PFSK-1 (cell line): ENCODE data around the gene SH3D21.

Experiments
- FOXP2 ChIP-seq: optimal IDR thresholded peaks from 2 replicates; pipeline ENCODE3; 2011; ENCODE audit warnings: borderline replicate concordance, control low read depth, inconsistent platforms; ENCODE audit not compliant: insufficient read depth; ENCODE audit errors: extremely low read length, extremely low read depth
- POLR2AphosphoS5 ChIP-seq: IDR thresholded peaks from 2 replicates; pipeline ENCODE4 v1.6.1; 2012; ENCODE audit warnings: low read depth, mild to moderate bottlenecking, control low read depth, low read length, moderate library complexity
- SIN3A ChIP-seq: IDR thresholded peaks from 2 replicates; pipeline ENCODE4 v1.6.1; 2012; ENCODE audit warnings: mild to moderate bottlenecking, low read length, moderate library complexity, borderline replicate concordance; ENCODE audit not compliant: insufficient read depth
- TAF1 ChIP-seq: IDR thresholded peaks from 2 replicates; pipeline ENCODE4 v1.6.1; 2012; ENCODE audit warnings: low read length, control low read depth, borderline replicate concordance; ENCODE audit not compliant: insufficient read depth
- TF ChIP-seq, protein P1 (sequence below), 2 experiments: IDR thresholded peaks; 2 replicates each; pipeline versions ENCODE4 v1.6.1 to v1.8.0; 2011 to 2012; ENCODE audit warnings: low read depth in 2 of 2, low read length in 2 of 2, control low read depth in 1 of 2, inconsistent platforms in 1 of 2, mild to moderate bottlenecking in 1 of 2, moderate library complexity in 1 of 2; ENCODE audit not compliant: insufficient read depth in 1 of 2

DNA sequence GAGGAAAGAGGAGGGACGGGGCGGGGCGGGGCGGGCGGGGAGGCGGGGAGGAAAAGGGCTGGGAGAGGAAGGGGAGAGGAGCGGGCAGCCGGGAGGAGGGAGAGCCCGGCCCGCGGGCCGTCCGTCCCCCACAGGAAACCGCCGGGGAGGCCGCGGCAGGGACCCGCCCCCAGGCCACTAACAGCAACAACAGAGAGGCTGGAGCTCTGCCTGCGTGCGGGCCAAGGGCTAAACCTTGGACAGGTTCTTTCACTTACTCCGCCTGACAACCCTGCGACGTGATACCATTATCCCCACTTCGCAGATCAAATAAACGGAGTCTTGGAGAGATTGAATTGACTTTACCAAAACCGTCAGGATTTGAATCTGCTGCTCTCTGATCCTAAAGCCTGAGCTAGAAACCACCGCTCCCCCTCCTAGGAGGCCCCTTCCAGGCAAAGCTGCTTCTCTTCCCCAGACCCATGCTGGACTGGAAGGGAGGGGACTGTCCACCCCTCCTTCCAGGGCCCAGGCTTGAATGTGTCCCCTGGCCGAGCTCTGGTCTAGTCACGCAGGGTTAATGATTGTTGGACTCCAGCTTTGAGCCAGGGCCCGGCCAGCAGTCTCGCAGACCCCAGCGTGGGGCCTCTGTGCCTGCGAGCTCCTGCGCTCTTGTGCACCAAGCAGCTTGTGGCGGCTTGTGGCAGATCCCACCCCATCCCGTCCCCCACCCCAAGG, 17.6 kb downstream of the SH3D21 start, which contains the start of gene EVA1B:
- TF ChIP-seq TAF1 (no peak; the same call in 1 of the 2 replicates), POLR2AphosphoS5 (no peak; the same call in 1 of the 2 replicates), SIN3A (peak; percentile 81; the same call in 1 of the 2 replicates), FOXP2 (no peak)
- TF ChIP-seq, protein P1, sequence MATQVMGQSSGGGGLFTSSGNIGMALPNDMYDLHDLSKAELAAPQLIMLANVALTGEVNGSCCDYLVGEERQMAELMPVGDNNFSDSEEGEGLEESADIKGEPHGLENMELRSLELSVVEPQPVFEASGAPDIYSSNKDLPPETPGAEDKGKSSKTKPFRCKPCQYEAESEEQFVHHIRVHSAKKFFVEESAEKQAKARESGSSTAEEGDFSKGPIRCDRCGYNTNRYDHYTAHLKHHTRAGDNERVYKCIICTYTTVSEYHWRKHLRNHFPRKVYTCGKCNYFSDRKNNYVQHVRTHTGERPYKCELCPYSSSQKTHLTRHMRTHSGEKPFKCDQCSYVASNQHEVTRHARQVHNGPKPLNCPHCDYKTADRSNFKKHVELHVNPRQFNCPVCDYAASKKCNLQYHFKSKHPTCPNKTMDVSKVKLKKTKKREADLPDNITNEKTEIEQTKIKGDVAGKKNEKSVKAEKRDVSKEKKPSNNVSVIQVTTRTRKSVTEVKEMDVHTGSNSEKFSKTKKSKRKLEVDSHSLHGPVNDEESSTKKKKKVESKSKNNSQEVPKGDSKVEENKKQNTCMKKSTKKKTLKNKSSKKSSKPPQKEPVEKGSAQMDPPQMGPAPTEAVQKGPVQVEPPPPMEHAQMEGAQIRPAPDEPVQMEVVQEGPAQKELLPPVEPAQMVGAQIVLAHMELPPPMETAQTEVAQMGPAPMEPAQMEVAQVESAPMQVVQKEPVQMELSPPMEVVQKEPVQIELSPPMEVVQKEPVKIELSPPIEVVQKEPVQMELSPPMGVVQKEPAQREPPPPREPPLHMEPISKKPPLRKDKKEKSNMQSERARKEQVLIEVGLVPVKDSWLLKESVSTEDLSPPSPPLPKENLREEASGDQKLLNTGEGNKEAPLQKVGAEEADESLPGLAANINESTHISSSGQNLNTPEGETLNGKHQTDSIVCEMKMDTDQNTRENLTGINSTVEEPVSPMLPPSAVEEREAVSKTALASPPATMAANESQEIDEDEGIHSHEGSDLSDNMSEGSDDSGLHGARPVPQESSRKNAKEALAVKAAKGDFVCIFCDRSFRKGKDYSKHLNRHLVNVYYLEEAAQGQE (IDR thresholded peaks at IDR 0.05; ENCODE audit: insufficient read depth in 1 of 2, low read depth in 2 of 2, low read length in 2 of 2) = no peak
